ENCODE measurements around the gene FCRLB. TPM values are rescaled to one million over a fixed set of nuclear protein-coding genes. Genes with fewer than 3 reads are reported as not detected.

Gene FCRLB
- total RNA-seq, 1 experiment from 2014 or later: not detected

DNA sequence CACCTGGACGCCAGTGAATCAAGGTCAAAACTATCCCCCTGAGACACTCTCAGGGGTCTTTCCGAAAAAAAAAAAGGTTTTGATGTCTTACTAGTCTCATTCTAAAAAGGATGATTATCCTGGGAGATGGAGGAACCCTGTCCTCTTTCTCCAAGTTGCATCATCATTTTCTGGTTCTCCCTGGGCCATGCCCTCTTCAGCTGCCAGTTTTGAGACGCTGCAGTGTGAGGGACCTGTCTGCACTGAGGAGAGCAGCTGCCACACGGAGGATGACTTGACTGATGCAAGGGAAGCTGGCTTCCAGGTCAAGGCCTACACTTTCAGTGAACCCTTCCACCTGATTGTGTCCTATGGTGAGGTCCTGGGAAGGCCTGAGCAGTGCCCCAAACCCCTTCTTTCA lies 10.8 kb upstream of the FCRLB start:
- H3K4me3 Mint-ChIP-seq: no peak overlapping the region
- no peak overlapping the region for H2BK120ac ChIP-seq (ENCODE audit: low read depth, low read length, poor library complexity, severe bottlenecking)
- H3K9me3 ChIP-seq (ENCODE audit: control insufficient read depth, low read depth, low read length): no peaks in the 10 kb centered on the region
- H3K27ac ChIP-seq (ENCODE audit: insufficient read length, low read depth, low read length): no peak overlapping the region
- H3K36me3 Mint-ChIP-seq (ENCODE audit: insufficient read depth in 1 of 3, low read depth in 3 of 3): no peaks in the 10 kb centered on the region
- no peak overlapping the region for H3K23ac ChIP-seq (ENCODE audit: insufficient read length, low read depth, low read length)
- H3K27me3 Mint-ChIP-seq (ENCODE audit: low read depth): peaks cover 5% of the 10 kb centered on the region
- no peak overlapping the region for H2BK15ac ChIP-seq (ENCODE audit: low read depth, low read length)
- no peak for DNase-seq
- H3K4me1 Mint-ChIP-seq: peaks cover 12% of the 10 kb centered on the region in 2 experiments
- H3K4me2 ChIP-seq (ENCODE audit: insufficient read depth, insufficient read length, low read length): no peak overlapping the region
- TF ChIP-seq, protein P1, sequence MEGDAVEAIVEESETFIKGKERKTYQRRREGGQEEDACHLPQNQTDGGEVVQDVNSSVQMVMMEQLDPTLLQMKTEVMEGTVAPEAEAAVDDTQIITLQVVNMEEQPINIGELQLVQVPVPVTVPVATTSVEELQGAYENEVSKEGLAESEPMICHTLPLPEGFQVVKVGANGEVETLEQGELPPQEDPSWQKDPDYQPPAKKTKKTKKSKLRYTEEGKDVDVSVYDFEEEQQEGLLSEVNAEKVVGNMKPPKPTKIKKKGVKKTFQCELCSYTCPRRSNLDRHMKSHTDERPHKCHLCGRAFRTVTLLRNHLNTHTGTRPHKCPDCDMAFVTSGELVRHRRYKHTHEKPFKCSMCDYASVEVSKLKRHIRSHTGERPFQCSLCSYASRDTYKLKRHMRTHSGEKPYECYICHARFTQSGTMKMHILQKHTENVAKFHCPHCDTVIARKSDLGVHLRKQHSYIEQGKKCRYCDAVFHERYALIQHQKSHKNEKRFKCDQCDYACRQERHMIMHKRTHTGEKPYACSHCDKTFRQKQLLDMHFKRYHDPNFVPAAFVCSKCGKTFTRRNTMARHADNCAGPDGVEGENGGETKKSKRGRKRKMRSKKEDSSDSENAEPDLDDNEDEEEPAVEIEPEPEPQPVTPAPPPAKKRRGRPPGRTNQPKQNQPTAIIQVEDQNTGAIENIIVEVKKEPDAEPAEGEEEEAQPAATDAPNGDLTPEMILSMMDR (conservative IDR thresholded peaks at IDR 0.05): no peak
- no peak overlapping the region; the same call in 1 of the 2 replicates for H3K14ac ChIP-seq (ENCODE audit: insufficient read depth, low read length)
- H3K9me3 Mint-ChIP-seq: no peaks in the 10 kb centered on the region
- no peak overlapping the region for H3K27ac Mint-ChIP-seq
- no peak overlapping the region for H4K5ac ChIP-seq (ENCODE audit: insufficient read length, low read depth, low read length)
- no peak overlapping the region for H3K18ac ChIP-seq (ENCODE audit: insufficient read length, low read depth, low read length)
- no peaks in the 10 kb centered on the region for H3K27me3 ChIP-seq (ENCODE audit: insufficient read depth, low read length)
- WGBS (ENCODE audit: extremely low coverage, insufficient read length, low lambda C conversion rate): no CpG with 5 or more reads among the region's 4 CpGs
- no peaks in the 10 kb centered on the region for H3K79me2 ChIP-seq (ENCODE audit: insufficient read depth, low read length)
- H3K79me1 ChIP-seq (ENCODE audit: insufficient read depth, low read depth, low read length, poor library complexity, severe bottlenecking): no peaks in the 10 kb centered on the region
- no peak overlapping the region for H2BK20ac ChIP-seq (ENCODE audit: low read depth, low read length, poor library complexity, severe bottlenecking)
- no peak overlapping the region for H3T11ph ChIP-seq (ENCODE audit: low read length)
- no peaks in the 10 kb centered on the region for H3K23me2 ChIP-seq (ENCODE audit: insufficient read length, low read depth, low read length, poor library complexity, severe bottlenecking)
- no peak overlapping the region for H4K8ac ChIP-seq (replicated peaks; ENCODE audit: insufficient read length, low read depth, low read length)
- H3K9ac ChIP-seq (ENCODE audit: extremely low read depth, insufficient read length, low read length): no peak overlapping the region
- H2AFZ ChIP-seq (ENCODE audit: low read length): no peak overlapping the region
- no peak overlapping the region for H2BK12ac ChIP-seq (ENCODE audit: insufficient read length, low read depth, low read length)
- H2BK5ac ChIP-seq (ENCODE audit: insufficient read length, low read length): no peak overlapping the region
- no peak overlapping the region for H3K4ac ChIP-seq (ENCODE audit: low read depth, low read length)
- no peak overlapping the region for H4K91ac ChIP-seq (ENCODE audit: insufficient read length, low read depth, low read length)
- no peaks in the 10 kb centered on the region for H3K4me1 ChIP-seq (ENCODE audit: insufficient read depth, low read length)
- no peak overlapping the region for H2AK5ac ChIP-seq (ENCODE audit: insufficient read length, low read length)
- no peak overlapping the region for H3K56ac ChIP-seq (ENCODE audit: insufficient read length, low read depth, low read length)
- no peaks in the 10 kb centered on the region for H4K20me1 ChIP-seq (ENCODE audit: control insufficient read depth, insufficient read depth, insufficient read length)
